ENCODE measurements around the gene NCAPH2. TPM values are rescaled to one million over a fixed set of nuclear protein-coding genes. Genes with fewer than 3 reads are reported as not detected.

The NCAPH2 gene
- total RNA-seq, 1 donor from 2014 or later, result 40.9 TPM

DNA sequence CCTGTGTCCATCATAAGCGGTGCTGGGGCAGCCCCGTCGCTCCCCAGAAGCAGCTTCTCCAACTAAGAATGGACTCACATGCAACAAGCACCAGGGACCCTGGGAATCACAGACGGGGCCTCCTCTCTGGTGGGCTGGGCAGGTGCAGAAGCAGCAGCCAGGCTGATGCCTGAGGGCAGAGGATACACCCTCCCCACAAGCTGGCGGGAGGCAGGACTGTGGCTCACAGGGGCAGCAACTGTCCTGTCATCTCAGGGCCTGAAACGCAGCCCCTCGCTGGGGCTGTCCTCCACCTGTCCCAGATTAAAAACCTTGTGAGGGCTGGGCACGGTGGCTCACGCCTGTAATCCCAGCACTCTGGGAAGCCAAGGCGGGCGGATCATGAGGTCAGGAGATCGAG, 30.1 kb upstream of the NCAPH2 start:
- H3K9me3 Mint-ChIP-seq (ENCODE audit: unreplicated experiment), result no peaks in the 10 kb centered on the region
- TF ChIP-seq, protein P1, sequence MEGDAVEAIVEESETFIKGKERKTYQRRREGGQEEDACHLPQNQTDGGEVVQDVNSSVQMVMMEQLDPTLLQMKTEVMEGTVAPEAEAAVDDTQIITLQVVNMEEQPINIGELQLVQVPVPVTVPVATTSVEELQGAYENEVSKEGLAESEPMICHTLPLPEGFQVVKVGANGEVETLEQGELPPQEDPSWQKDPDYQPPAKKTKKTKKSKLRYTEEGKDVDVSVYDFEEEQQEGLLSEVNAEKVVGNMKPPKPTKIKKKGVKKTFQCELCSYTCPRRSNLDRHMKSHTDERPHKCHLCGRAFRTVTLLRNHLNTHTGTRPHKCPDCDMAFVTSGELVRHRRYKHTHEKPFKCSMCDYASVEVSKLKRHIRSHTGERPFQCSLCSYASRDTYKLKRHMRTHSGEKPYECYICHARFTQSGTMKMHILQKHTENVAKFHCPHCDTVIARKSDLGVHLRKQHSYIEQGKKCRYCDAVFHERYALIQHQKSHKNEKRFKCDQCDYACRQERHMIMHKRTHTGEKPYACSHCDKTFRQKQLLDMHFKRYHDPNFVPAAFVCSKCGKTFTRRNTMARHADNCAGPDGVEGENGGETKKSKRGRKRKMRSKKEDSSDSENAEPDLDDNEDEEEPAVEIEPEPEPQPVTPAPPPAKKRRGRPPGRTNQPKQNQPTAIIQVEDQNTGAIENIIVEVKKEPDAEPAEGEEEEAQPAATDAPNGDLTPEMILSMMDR (IDR thresholded peaks at IDR 0.05; ENCODE audit: unreplicated experiment), result no peak
- DNase-seq (ENCODE audit: low spot score), result no peak
- H3K4me3 Mint-ChIP-seq (ENCODE audit: unreplicated experiment), result no peak overlapping the region
- peaks cover 39% of the 10 kb centered on the region for H3K27me3 Mint-ChIP-seq (ENCODE audit: unreplicated experiment)
- no peaks in the 10 kb centered on the region for H3K36me3 Mint-ChIP-seq (ENCODE audit: low read depth, unreplicated experiment)
- H3K27ac Mint-ChIP-seq (ENCODE audit: unreplicated experiment), result no peak overlapping the region
- peaks cover 13% of the 10 kb centered on the region for H3K4me1 Mint-ChIP-seq (ENCODE audit: unreplicated experiment)

DNA sequence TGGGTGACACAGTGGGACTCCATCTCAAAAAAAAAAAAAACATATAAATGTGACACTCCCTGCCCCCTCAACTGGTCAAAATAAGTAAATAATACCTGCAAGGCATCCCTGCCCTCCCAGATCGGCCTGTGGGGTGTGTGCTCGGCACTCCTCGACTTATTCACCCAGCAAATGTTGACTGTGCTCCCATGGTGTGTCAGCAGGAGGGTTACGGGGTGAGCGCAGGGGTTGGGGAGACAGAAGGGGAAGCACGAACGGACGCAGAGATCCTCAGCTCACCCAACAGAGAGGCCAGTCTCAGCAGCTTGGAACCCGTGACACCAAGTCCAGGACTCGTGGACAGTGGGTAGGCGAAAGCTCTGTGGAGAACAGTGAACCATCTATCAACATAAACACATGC, 28.3 kb upstream of the NCAPH2 start:
- TF ChIP-seq, protein P1 (IDR thresholded peaks at IDR 0.05; ENCODE audit: unreplicated experiment), result no peak

DNA sequence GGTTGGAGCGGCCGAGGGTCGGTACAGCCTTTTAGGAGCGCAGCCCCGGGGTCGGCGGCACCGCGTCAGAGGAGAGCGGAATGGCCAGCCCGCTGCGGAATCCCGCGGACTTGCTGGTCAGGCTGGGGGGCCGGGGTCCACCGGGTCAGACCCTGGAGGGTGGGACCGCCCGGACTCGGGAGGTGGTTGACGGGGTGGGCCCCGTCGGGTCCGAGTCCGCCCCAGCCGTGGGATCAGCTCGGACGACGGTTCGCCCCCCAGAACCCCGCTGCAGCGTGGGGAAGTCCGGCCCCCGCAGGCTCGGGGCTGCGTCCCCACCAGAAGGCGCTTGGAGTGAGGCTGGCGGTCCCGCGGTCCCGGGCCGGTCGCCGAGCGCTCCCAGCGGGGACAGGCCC, 27.0 kb upstream of the NCAPH2 start:
- TF ChIP-seq, protein P1 (IDR thresholded peaks at IDR 0.05; ENCODE audit: unreplicated experiment), result no peak
- H3K27me3 Mint-ChIP-seq (ENCODE audit: unreplicated experiment), result peaks cover 32% of the 10 kb centered on the region
- H3K4me1 Mint-ChIP-seq (ENCODE audit: unreplicated experiment), result no peaks in the 10 kb centered on the region
- no peaks in the 10 kb centered on the region for H3K9me3 Mint-ChIP-seq (ENCODE audit: unreplicated experiment)
- H3K36me3 Mint-ChIP-seq (ENCODE audit: low read depth, unreplicated experiment), result no peaks in the 10 kb centered on the region
- no peak for DNase-seq (ENCODE audit: low spot score)
- H3K27ac Mint-ChIP-seq (ENCODE audit: unreplicated experiment), result no peak overlapping the region
- peak overlapping the region; percentile 25 for H3K4me3 Mint-ChIP-seq (ENCODE audit: unreplicated experiment)

More for the DNA sequence above, 28.3 kb upstream of the NCAPH2 start:
- no peak overlapping the region for H3K27ac Mint-ChIP-seq (ENCODE audit: unreplicated experiment)
- H3K4me3 Mint-ChIP-seq (ENCODE audit: unreplicated experiment), result no peak overlapping the region
- H3K9me3 Mint-ChIP-seq (ENCODE audit: unreplicated experiment), result no peaks in the 10 kb centered on the region
- no peaks in the 10 kb centered on the region for H3K36me3 Mint-ChIP-seq (ENCODE audit: low read depth, unreplicated experiment)
- H3K27me3 Mint-ChIP-seq (ENCODE audit: unreplicated experiment), result peaks cover 28% of the 10 kb centered on the region
- no peak for DNase-seq (ENCODE audit: low spot score)
- no peaks in the 10 kb centered on the region for H3K4me1 Mint-ChIP-seq (ENCODE audit: unreplicated experiment)

DNA sequence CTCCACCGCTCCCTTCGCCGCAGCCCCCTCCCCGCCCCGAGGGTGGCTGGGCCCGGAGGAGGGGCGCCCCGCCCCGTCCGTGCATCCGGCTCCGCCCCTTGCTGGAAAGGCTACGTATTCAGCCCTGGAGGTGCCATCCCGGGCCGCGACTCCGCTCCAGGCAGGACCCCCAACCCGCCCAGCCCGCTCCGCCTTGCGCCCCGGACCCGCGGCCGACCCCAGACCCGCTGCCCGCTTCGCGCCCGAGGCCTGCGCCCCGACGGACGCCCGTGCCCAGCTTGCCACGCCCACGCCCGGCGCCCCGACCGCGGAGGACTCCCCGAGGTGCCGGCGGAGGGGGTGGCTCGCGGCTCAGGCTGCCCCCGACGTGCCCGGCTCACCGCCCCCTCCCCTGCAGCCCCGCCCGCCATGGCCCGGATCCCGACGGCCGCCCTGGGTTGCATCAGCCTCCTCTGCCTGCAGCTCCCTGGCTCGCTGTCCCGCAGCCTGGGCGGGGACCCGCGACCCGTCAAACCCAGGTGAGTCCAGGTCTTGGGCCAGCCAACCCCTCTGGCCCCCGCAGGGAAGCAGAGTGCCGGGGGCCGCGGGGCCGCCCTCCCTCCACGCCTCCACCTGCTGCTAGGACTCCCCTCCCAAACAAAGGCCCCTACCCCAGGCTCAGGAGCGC, 26.5 kb upstream of the NCAPH2 start, which contains the start of gene ADM2:
Gene ADM2, plus strand, starts transcription at position 104 of the 667 bp plus-strand sequence. Its CDS starts 305 bp downstream, at position 409.
- H3K27me3 Mint-ChIP-seq (ENCODE audit: unreplicated experiment), result peaks cover 32% of the 10 kb centered on the region
- H3K9me3 Mint-ChIP-seq (ENCODE audit: unreplicated experiment), result no peaks in the 10 kb centered on the region
- H3K36me3 Mint-ChIP-seq (ENCODE audit: low read depth, unreplicated experiment), result no peaks in the 10 kb centered on the region
- no peaks in the 10 kb centered on the region for H3K4me1 Mint-ChIP-seq (ENCODE audit: unreplicated experiment)
- peak within 1 kb of the TSS; percentile 25 for H3K4me3 Mint-ChIP-seq (ENCODE audit: unreplicated experiment)
- peak; percentile 36 for DNase-seq (ENCODE audit: low spot score)
- H3K27ac Mint-ChIP-seq (ENCODE audit: unreplicated experiment), result no peak within 1 kb of the TSS
- TF ChIP-seq, protein P1 (IDR thresholded peaks at IDR 0.05; ENCODE audit: unreplicated experiment), result no peak

All from endothelial cell (in vitro differentiated cells).